ENCODE data around the gene NPAS2.

NPAS2 gene

GRCh38 chr2:100888601-100889000, 68.7 kb downstream of the NPAS2 start:
- no peak for DNase-seq

- DNase-seq, result no peak
These were observed 69.3 kb downstream of the NPAS2 start for GRCh38 chr2:100889286-100889685.

- DNase-seq, result no peak
These were observed 72.1 kb downstream of the NPAS2 start for GRCh38 chr2:100891906-100892642.

GRCh38 chr2:100893392-100894104, 73.6 kb downstream of the NPAS2 start:
- DNase-seq, result no peak

- DNase-seq, result no peak
These were observed 74.3 kb downstream of the NPAS2 start for GRCh38 chr2:100894105-100894795.

GRCh38 chr2:100894796-100895156, 74.8 kb downstream of the NPAS2 start:
- DNase-seq, result no peak

GRCh38 chr2:100895402-100895801, 75.5 kb downstream of the NPAS2 start:
- no peak for DNase-seq

GRCh38 chr2:100895934-100896685, 76.2 kb downstream of the NPAS2 start:
- DNase-seq, result no peak

GRCh38 chr2:100898035-100898665, 78.2 kb downstream of the NPAS2 start:
- DNase-seq, result no peak

GRCh38 chr2:100900156-100900795, 80.3 kb downstream of the NPAS2 start:
- DNase-seq, result no peak

- DNase-seq, result no peak
These were observed 83.0 kb downstream of the NPAS2 start for GRCh38 chr2:100902817-100903405.

GRCh38 chr2:100903534-100904258, 83.8 kb downstream of the NPAS2 start:
- no peak for DNase-seq

GRCh38 chr2:100905132-100905805, 85.3 kb downstream of the NPAS2 start:
- DNase-seq, result no peak

- no peak for DNase-seq
These were observed 86.2 kb downstream of the NPAS2 start for GRCh38 chr2:100906131-100906530.

GRCh38 chr2:100906679-100907078, 86.7 kb downstream of the NPAS2 start:
- no peak for DNase-seq

- DNase-seq, result no peak
These were observed 87.9 kb downstream of the NPAS2 start for GRCh38 chr2:100907832-100908231.

GRCh38 chr2:100909534-100910081, 89.7 kb downstream of the NPAS2 start:
- DNase-seq, result no peak

GRCh38 chr2:100910111-100910510, 90.2 kb downstream of the NPAS2 start:
- no peak for DNase-seq

GRCh38 chr2:100919316-100919715, 99.4 kb downstream of the NPAS2 start:
- DNase-seq, result no peak

- DNase-seq, result no peak
These were observed 101.8 kb downstream of the NPAS2 start for GRCh38 chr2:100921685-100922161.

Data from activated CD4-positive, alpha-beta T cell treated with anti-CD3 and anti-CD28 coated beads for 1 hour (primary cell).